NCI-H226 (cell line): Measurements from ENCODE around the gene PCDHGA2.
"Not testable (repeated sequence)": the region's sequence is repeated elsewhere in the genome, so short reads cannot be mapped to it uniquely, and the experiment has no call there.

Source experiments
- DNase-seq: peaks from one replicate; pipeline ENCODE4 v3.0.0-alpha.2; 2015

PCDHGA2 gene

DNA sequence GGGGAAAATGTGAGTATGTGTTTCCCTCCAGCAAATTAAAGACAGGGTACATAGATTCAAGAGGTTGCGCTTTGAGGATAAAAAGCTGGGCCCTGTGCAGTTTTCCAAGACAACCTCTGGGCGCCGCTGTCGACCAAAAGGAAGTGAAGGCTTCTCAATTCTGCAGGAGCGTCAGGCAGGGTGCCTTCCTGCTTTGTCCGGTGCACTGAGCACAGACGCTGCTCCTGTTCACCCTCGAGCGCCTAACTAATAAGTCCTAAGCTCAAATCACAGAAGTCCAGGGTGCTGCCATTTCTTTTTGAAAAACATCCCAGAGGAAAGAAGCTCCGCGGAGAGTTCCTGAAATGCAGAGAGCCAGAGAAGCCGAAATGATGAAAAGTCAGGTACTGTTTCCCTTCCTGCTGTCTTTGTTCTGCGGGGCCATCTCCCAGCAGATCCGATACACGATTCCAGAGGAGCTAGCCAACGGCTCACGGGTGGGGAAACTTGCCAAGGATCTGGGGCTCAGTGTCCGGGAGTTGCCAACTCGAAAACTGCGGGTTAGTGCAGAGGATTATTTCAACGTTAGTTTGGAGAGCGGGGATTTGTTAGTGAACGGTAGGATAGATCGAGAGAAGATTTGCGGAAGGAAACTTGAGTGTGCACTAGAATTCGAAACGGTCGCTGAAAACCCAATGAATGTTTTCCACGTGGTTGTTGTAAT lies 11.5 kb downstream of the PCDHGA2 start, which contains the start of gene PCDHGB1:
TSS of gene PCDHGB1 (plus strand) at position 183 of the 703 bp plus-strand sequence. CDS start at position 345, 162 bp downstream.
- peak; percentile 38 for DNase-seq

DNA sequence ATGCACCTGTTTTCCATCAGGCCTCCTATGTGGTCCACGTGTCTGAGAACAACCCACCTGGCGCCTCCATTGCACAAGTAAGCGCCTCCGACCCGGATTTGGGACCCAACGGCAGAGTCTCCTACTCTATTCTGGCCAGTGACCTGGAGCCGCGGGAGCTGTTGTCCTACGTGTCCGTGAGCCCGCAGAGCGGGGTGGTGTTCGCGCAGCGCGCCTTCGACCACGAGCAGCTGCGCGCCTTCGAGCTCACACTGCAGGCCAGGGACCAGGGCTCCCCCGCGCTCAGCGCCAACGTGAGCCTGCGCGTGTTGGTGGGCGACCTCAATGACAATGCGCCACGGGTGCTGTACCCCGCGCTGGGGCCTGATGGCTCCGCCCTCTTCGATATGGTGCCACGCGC lies 13.0 kb downstream of the PCDHGA2 start:
- DNase-seq, result no peak

DNA sequence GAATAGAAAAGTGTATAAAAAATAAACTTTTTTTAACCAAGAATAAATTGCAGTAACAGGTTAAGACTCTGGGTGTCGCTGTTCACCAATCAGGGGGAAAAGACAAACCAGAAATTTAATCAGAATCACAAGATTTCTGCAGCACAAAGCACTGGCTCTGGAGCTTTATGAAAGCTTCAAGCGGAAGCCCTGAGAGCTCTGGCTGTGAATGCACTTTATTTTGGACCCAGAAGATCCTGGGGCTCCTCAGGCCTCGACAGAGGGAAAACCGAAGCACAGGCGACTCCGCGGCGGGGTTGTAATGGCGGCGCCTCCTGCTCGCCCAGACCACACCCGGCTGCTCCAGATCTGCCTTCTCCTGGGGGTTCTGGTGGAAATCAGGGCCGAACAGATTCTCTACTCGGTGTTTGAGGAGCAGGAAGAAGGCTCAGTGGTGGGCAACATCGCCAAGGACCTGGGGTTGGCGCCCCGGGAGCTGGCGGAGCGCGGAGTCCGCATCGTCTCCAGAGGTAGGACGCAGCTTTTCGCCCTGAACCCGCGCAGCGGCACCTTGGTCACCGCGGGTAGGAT lies 16.4 kb downstream of the PCDHGA2 start, which contains the start of gene PCDHGA4:
TSS of gene PCDHGA4 (plus strand) at position 122 of the 570 bp plus-strand sequence. CDS start at position 209, 87 bp downstream.
- DNase-seq, result no peak

DNA sequence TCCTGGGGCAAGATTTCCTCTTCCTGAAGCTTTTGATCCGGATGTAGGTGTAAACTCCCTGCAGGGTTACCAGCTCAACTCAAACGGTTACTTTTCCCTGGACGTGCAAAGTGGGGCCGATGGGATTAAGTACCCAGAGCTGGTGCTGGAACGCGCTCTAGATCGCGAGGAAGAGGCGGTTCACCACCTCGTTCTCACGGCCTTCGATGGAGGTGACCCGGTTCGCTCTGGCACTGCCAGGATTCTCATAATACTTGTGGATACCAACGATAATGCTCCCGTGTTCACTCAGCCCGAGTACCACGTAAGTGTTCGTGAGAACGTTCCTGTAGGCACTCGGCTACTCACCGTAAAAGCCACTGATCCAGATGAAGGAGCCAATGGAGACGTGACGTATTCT lies 17.1 kb downstream of the PCDHGA2 start:
- DNase-seq, result no peak

DNA sequence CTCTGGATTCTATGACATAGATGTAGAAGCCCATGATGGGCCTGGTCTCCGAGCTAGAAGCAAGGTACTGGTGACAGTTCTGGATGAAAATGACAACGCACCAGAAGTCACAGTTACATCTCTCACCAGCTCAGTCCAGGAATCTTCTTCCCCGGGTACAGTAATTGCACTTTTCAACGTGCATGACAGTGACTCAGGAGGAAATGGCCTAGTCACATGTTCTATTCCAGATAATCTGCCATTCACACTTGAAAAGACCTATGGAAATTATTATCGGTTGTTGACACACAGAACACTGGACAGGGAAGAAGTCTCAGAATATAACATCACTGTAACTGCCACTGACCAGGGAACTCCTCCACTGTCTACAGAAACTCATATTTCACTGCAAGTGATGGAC lies 17.6 kb downstream of the PCDHGA2 start:
- no peak for DNase-seq

DNA sequence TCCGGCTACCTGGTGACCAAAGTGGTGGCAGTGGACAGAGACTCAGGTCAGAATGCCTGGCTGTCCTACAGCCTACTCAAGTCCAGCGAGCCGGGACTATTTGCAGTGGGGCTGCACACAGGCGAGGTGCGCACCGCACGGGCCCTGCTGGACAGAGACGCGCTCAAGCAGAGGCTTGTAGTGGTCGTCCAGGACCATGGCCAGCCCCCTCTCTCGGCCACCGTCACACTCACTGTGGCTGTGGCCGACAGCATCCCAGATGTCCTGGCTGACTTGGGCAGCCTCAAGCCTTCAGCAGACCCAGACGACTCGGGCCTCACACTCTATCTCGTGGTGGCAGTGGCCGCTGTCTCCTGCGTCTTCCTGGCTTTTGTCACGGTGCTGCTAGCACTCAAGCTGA lies 18.4 kb downstream of the PCDHGA2 start:
- no peak for DNase-seq

DNA sequence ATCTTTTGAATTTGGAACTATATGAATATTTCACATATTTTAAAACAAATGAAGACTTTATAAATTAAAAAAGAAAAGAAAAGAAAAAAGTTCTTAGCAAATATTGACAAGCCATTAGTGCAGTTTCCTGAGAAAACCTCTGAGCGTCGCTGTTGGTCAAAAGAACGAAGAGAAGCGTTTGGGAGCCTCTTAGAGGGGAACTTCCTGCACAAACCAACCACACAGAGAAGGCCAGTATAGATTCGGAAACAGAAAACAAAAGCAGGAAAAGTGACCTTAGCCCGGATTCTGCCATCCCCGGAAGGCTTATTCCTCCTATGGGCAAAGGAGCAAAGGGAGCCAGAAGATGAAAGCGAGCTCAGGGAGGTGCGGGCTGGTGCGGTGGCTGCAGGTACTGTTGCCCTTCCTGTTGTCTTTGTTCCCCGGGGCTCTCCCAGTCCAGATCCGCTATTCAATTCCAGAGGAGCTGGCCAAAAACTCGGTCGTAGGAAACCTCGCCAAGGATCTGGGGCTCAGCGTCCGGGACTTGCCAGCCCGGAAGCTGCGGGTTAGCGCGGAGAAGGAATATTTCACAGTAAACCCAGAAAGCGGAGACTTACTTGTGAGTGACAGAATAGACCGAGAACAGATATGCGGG lies 21.3 kb downstream of the PCDHGA2 start, which contains the start of gene PCDHGB2:
TSS of gene PCDHGB2 (plus strand) at position 205 of the 637 bp plus-strand sequence. CDS start at position 347, 142 bp downstream.
- DNase-seq, result peak; percentile 14

DNA sequence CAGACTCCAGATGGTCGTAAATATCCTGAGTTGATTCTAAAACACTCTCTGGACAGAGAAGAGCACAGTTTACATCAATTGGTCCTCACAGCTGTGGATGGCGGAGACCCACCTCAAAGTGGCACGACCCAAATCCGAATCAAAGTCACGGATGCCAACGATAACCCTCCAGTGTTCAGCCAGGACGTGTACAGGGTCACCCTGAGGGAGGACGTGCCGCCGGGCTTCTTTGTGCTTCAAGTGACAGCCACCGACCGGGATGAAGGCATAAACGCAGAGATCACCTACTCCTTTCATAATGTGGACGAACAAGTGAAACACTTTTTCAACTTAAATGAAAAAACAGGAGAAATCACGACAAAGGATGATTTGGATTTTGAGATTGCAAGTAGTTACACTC lies 22.1 kb downstream of the PCDHGA2 start:
- DNase-seq, result no peak

DNA sequence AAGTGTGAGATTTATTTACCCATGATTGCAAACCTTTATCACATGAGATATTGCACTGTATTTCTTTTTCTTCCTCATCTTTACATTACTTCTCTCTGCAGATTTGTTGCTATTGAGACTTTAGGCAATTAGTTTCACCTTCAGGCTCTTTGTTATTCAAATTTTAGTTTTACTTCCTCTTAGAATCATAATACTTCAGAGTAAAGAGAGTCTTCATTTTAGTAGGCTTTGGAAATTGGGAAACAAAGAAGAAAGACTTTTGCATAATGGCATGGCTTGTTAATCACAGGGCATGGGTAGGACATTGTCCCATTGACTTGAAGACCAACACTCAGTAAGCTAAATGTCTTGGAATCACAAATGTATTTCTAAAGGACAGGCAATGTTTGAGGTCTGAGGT lies 24.2 kb downstream of the PCDHGA2 start:
- DNase-seq, result no peak

DNA sequence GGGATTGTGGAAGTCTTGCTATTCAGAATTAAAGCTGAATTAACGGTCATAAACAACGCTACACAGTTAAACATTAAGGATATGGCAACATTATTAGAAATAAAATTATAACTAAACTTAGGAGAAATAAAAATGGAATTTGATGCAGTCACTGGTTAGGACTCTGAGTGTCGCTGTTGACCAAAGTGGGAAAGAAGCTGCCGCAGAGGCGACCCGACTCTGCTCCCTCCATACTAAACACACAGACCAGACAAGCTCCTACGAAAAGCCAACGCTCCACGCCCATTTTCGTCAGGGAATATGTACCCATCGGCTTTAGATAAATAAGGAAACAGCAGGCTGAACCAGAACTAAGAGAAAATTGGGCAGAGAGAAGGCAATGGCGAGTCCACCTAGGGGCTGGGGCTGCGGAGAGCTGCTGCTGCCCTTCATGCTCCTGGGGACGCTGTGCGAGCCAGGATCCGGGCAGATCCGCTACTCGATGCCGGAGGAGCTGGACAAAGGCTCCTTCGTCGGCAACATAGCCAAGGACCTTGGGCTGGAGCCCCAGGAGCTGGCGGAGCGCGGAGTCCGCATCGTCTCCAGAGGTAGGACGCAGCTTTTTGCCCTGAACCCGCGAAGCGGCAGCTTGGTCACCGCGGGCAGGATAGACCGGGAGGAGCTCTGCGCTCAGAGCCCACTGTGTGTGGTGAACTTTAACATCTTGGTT lies 25.5 kb downstream of the PCDHGA2 start, which contains the start of gene PCDHGA5:
TSS of gene PCDHGA5 (plus strand) at position 211 of the 709 bp plus-strand sequence. CDS start at position 380, 169 bp downstream.
- no peak for DNase-seq

DNA sequence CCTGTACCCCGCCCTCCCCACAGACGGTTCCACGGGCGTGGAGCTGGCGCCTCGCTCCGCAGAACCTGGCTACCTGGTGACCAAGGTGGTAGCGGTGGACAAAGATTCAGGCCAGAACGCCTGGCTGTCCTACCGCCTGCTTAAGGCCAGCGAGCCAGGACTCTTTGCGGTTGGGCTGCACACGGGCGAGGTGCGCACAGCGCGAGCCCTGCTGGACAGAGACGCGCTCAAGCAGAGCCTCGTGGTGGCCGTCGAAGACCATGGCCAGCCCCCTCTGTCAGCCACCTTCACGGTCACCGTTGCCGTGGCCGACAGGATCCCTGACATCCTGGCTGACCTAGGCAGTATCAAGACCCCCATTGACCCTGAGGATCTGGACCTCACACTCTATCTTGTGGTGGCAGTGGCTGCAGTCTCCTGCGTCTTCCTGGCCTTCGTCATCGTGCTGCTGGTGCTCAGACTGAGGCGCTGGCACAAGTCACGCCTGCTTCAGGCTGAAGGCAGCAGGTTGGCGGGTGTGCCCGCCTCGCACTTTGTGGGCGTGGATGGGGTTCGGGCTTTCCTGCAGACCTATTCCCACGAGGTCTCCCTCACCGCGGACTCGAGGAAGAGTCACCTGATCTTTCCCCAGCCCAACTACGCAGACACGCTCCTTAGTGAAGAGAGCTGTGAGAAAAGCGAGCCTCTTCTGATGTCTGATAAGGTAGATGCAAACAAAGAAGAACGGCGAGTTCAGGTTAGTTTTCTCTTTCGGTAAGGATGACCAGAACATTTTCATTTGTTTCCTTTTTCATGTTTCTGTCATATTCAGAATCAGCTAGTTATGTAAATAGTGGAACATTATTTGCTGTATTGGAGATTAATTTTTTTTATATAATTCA lies 27.7 kb downstream of the PCDHGA2 start:
- no peak for DNase-seq

DNA sequence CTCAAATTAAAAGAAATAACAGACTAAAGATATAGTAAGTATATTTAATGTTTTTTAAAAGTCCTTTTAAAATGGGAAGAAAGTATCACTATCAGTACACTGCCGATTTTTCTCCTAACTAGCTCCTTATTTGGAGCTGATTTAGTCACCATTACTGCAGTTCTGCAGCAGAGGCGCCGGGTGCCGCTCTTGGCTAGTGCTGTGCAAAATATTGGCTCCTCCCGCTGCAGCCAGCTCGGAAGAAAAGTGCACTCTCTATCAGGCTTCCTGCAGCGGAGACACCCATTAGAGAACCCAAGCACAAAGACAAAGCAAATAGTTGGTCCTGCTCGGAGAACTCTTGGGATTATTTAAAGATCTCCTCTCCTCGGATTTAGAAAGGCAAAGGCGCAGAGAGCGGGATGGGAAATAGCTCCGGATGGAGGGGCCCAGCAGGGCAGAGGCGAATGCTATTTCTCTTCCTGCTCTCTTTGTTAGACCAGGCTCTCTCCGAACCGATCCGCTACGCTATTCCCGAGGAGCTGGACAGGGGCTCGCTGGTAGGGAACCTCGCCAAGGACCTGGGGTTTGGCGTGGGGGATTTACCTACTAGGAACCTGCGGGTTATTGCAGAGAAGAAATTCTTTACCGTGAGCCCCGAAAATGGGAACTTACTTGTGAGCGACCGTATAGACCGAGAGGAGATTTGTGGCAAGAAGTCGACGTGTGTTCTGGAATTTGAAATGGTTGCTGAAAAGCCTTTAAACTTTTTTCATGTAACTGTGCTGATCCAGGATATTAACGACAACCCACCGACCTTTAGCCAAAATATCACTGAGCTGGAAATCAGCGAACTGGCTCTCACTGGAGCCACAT lies 31.7 kb downstream of the PCDHGA2 start, which contains the start of gene PCDHGB3:
TSS of gene PCDHGB3 (plus strand) at position 249 of the 855 bp plus-strand sequence. CDS start at position 402, 153 bp downstream.
- peak; percentile 56 for DNase-seq

DNA sequence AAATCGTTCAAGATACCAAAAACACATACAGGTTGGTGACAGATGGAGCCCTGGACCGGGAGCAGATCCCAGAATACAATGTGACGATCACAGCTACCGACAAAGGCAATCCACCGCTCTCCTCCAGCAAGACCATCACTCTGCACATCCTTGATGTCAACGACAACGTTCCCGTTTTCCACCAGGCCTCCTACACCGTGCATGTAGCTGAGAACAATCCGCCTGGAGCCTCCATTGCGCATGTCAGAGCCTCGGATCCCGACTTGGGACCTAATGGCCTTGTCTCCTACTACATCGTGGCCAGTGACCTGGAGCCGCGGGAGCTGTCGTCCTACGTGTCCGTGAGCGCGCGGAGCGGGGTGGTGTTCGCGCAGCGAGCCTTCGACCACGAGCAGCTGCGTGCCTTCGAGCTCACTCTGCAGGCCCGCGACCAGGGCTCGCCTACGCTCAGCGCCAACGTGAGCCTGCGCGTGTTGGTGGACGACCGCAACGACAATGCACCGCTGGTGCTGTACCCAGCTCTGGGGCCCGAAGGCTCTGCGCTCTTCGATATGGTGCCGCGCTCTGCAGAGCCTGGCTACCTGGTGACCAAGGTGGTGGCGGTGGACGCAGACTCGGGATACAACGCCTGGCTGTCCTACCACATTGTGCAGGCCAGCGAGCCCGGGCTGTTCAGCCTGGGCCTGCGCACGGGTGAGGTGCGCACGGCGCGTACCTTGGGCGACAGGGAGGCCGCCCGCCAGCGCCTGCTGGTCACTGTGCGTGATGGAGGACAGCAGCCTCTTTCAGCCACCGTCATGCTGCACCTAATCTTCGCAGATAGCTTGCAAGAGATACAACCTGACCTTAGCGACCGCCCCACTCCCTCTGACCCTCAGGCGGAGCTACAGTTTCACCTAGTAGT lies 33.3 kb downstream of the PCDHGA2 start:
- no peak for DNase-seq

DNA sequence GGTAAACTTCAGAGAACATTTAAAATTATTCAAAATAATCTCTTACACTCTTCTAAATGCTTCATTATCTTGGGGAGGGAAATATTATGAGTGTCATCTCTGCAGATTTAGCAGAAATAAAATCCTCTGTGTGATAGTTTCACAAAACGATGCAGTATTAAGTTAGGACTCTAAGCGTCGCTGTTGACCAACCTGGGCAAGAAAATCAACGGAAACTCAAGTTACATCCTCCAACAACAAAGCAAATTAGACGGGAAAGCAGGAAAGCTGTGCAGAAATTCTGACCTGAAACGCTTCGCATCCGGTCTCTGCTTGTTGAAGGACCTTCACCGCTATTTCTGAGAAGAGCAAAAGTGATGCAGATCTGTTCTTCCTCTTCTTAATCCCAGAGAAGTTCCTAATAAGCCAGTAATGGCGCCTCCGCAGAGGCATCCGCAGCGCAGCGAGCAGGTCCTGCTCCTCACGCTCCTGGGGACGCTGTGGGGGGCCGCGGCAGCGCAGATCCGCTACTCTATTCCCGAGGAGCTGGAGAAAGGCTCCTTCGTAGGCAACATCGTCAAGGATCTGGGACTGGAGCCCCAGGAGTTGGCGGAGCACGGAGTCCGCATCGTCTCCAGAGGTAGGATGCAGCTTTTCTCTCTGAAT lies 35.2 kb downstream of the PCDHGA2 start, which contains the start of gene PCDHGA6:
TSS of gene PCDHGA6 (plus strand) at position 219 of the 645 bp plus-strand sequence. CDS start at position 412, 193 bp downstream.
- DNase-seq, result no peak

DNA sequence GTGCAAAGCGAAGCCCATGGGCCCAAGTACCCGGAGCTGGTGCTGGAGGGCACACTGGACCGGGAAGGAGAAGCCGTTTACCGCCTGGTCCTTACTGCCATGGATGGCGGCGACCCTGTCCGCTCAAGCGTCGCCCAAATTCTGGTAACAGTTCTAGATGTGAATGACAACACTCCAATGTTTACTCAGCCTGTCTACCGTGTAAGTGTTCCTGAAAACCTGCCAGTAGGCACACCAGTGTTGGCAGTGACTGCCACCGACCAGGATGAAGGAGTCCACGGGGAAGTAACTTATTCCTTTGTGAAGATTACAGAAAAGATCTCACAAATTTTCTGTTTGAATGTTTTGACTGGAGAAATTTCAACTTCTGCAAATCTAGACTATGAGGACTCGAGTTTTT lies 36.1 kb downstream of the PCDHGA2 start:
- DNase-seq, result no peak

DNA sequence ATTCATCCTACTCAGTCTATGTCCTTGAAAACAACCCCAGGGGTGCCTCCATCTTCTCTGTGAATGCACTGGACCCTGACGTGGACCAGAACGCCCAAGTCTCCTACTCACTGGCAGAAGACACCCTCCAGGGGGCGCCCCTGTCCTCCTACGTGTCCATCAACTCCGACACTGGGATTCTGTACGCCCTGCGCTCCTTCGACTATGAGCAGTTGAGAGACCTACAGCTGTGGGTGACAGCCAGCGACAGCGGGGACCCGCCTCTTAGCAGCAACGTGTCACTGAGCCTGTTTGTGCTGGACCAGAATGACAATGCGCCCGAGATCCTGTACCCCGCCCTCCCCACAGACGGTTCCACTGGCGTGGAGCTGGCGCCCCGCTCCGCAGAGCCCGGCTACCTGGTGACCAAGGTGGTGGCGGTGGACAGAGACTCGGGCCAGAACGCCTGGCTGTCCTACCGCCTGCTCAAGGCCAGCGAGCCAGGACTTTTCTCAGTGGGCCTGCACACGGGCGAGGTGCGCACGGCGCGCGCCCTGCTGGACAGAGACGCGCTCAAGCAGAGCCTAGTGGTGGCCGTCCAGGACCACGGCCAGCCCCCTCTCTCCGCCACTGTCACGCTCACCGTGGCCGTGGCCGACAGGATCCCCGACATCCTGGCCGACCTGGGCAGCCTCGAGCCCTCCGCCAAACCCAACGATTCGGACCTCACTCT lies 37.0 kb downstream of the PCDHGA2 start:
- DNase-seq, result not testable (repeated sequence)

DNA sequence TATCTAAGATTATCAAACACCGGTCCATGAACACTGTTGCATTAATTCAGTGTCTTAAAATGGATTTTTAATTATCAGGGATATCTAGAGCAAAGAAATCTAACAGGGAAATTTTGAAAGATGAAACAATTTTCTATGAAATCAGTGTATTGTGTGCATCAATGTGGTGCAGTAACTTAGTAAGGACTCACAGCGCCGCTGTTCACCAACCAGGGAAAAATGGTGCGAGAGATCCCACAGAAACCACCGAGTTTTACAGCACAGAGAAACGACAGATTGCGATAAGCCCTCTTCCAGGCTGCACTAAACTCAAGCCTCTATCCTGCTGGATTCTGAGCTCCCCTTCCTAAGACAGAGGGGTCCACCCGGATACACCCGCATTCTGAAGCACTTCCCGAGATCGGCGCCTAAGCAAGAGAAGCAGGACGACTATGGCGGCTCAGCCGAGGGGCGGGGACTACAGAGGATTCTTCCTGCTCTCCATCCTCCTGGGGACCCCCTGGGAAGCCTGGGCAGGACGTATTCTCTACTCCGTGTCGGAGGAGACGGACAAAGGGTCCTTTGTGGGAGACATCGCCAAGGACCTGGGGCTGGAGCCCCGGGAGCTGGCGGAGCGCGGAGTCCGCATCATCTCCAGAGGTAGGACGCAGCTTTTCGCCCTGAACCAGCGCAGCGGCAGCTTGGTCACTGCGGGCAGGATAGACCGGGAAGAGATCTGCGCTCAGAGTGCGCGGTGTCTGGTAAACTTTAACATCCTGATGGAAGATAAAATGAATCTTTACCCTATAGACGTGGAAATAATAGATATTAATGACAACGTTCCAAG lies 44.1 kb downstream of the PCDHGA2 start, which contains the start of gene PCDHGA7:
TSS of gene PCDHGA7 (plus strand) at position 274 of the 826 bp plus-strand sequence. CDS start at position 432, 158 bp downstream.
- DNase-seq, result no peak
